ENCODE measurements around the gene PTK7.

DNA sequence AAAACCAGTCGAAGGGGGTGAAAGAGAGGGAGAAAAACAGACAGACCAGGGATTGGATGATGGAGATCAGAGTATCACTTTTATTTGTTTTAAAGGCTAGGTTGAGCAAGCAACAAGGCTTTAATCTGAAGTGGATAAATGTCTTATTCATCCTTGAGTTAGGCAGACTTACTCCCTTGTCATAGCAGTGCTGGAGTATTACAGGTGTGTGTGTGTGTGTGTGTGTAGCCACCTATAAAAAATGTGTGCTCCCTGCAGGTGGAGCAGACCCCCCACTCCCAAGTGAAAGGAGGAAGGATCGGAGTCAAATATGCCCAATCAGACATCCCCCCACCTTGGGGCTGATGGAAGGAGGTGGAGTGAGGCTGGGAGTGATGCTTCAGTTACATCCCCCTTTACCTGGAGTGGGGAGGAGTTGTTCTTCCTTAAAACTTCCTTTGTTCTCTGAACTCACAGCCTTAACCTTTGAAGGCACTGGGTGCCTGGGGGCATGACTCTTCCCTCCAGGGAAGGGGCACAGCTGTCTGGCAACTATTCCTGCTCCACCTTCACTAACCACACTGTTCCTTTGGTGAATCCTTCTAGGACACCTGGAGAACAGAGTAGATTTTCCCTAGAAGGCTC lies 27.3 kb downstream of the PTK7 start:
- TF ChIP-seq, protein P1, sequence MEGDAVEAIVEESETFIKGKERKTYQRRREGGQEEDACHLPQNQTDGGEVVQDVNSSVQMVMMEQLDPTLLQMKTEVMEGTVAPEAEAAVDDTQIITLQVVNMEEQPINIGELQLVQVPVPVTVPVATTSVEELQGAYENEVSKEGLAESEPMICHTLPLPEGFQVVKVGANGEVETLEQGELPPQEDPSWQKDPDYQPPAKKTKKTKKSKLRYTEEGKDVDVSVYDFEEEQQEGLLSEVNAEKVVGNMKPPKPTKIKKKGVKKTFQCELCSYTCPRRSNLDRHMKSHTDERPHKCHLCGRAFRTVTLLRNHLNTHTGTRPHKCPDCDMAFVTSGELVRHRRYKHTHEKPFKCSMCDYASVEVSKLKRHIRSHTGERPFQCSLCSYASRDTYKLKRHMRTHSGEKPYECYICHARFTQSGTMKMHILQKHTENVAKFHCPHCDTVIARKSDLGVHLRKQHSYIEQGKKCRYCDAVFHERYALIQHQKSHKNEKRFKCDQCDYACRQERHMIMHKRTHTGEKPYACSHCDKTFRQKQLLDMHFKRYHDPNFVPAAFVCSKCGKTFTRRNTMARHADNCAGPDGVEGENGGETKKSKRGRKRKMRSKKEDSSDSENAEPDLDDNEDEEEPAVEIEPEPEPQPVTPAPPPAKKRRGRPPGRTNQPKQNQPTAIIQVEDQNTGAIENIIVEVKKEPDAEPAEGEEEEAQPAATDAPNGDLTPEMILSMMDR (conservative IDR thresholded peaks at IDR 0.05; ENCODE audit: low read length), result no peak
- TF ChIP-seq EZH2phosphoT487 (IDR thresholded peaks at IDR 0.05; ENCODE audit: borderline replicate concordance), result no peak
